Measurements from ENCODE around the gene QRICH1. TPM values are rescaled to one million over a fixed set of nuclear protein-coding genes. Genes with fewer than 3 reads are reported as not detected.
A peak's percentile ranks its signal among the peaks of the same experiment; 100 is the strongest.

QRICH1 gene
- total RNA-seq, 6 experiments from 2014 or later, result 88.7 to 106 (median 94.6) TPM

DNA sequence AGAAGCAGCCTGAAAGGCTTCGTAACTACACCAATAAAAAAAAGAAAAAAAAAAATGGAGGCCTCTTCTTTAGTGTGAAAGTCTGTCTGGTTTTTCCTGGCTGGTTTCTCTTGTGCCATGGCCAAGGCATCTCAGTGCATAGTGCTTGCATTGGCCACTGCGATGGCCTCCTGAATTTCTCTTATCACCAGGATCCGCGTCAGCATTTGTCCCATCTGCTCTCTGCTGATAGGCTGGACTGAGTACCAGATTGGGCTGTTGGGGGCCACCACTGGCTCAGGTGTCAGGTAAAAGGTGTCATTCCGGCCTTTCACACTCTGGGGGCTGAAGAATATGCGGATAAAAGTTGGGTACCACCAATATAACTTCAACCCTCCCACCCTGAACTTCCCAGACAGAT is 63.5 kb downstream of the QRICH1 start:
- no peak for TF ChIP-seq CTCF (IDR thresholded peaks at IDR 0.05)
- H3K27ac Mint-ChIP-seq, result peak overlapping the region; percentile 92
- peaks cover 16% of the 10 kb centered on the region for H3K27me3 Mint-ChIP-seq (ENCODE audit: insufficient read depth)
- H3K4me1 Mint-ChIP-seq (ENCODE audit: low read depth), result peaks cover 55% of the 10 kb centered on the region
- DNase-seq, result no peak
- H3K4me3 Mint-ChIP-seq, result no peak overlapping the region
- peaks cover 3% of the 10 kb centered on the region; the same call in 1 of the 2 replicates for H3K9me3 Mint-ChIP-seq
- H3K36me3 Mint-ChIP-seq (ENCODE audit: low read depth), result peaks cover 58% of the 10 kb centered on the region

GRCh38 chr3:49029563-49029884 is 64.3 kb downstream of the QRICH1 start:
- no peak for TF ChIP-seq CTCF (IDR thresholded peaks at IDR 0.05)
- peak overlapping the region; percentile 95 for H3K4me3 Mint-ChIP-seq
- H3K36me3 Mint-ChIP-seq (ENCODE audit: low read depth), result peaks cover 57% of the 10 kb centered on the region
- no peak for DNase-seq
- H3K9me3 Mint-ChIP-seq, result peaks cover 3% of the 10 kb centered on the region; the same call in 1 of the 2 replicates
- peaks cover 63% of the 10 kb centered on the region for H3K4me1 Mint-ChIP-seq (ENCODE audit: low read depth)
- peak overlapping the region; percentile 92 for H3K27ac Mint-ChIP-seq
- peaks cover 14% of the 10 kb centered on the region for H3K27me3 Mint-ChIP-seq (ENCODE audit: insufficient read depth)

- H3K27ac Mint-ChIP-seq, result peak within 1 kb of the TSS; percentile 92
- DNase-seq, result peak; percentile 88
- TF ChIP-seq CTCF (IDR thresholded peaks at IDR 0.05), result peak; percentile 24; the same call in 1 of the 2 replicates
- peaks cover 69% of the 10 kb centered on the region for H3K4me1 Mint-ChIP-seq (ENCODE audit: low read depth)
- peaks cover 61% of the 10 kb centered on the region for H3K36me3 Mint-ChIP-seq (ENCODE audit: low read depth)
- H3K4me3 Mint-ChIP-seq, result peak within 1 kb of the TSS; percentile 95
- H3K9me3 Mint-ChIP-seq, result peaks cover 3% of the 10 kb centered on the region; the same call in 1 of the 2 replicates
- peaks cover 14% of the 10 kb centered on the region for H3K27me3 Mint-ChIP-seq (ENCODE audit: insufficient read depth)
Measured at GRCh38 chr3:49028673-49029562, 65.0 kb downstream of the QRICH1 start, which contains the start of gene IMPDH2. IMPDH2 (minus strand) TSS chr3:49029398; CDS start chr3:49029350, 48 bp downstream.

GRCh38 chr3:49028298-49028672 is 65.6 kb downstream of the QRICH1 start:
- Mint-ChIP-seq H3K27ac (peak overlapping the region; percentile 92), H3K9me3 (peaks cover 3% of the 10 kb centered on the region; the same call in 1 of the 2 replicates), H3K4me1 (ENCODE audit: low read depth) (peaks cover 75% of the 10 kb centered on the region), H3K27me3 (ENCODE audit: insufficient read depth) (peaks cover 13% of the 10 kb centered on the region), H3K36me3 (ENCODE audit: low read depth) (peaks cover 65% of the 10 kb centered on the region), H3K4me3 (peak overlapping the region; percentile 95)
- no peak for TF ChIP-seq CTCF (IDR thresholded peaks at IDR 0.05)
- no peak for DNase-seq

DNA sequence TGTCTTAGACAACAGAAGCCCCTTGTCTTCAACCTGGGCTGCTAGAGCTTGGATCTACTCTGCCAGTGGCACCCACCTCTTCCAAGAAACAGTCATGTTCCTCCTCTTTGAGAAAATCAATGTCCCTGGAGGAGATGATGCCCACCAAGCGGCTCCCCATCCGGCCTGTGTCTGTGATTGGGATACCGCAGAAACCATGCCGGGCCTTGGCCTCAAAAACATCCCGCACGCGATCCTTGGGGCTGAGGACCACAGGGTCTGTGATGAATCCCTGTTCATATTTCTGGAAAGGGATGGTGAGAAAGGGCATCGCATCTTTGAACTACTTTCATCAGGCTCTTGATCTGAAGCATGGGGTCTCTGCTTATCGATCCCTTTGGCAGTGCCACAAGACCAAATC is 66.2 kb downstream of the QRICH1 start:
- H3K27ac Mint-ChIP-seq, result peak overlapping the region; percentile 92
- no peak for TF ChIP-seq CTCF (IDR thresholded peaks at IDR 0.05)
- peaks cover 13% of the 10 kb centered on the region for H3K27me3 Mint-ChIP-seq (ENCODE audit: insufficient read depth)
- H3K36me3 Mint-ChIP-seq (ENCODE audit: low read depth), result peaks cover 71% of the 10 kb centered on the region
- H3K9me3 Mint-ChIP-seq, result peaks cover 3% of the 10 kb centered on the region; the same call in 1 of the 2 replicates
- DNase-seq, result no peak
- H3K4me1 Mint-ChIP-seq (ENCODE audit: low read depth), result peaks cover 74% of the 10 kb centered on the region
- H3K4me3 Mint-ChIP-seq, result peak overlapping the region; percentile 95
